GM21360 (cell line): ENCODE results near the gene PPIH.
A peak's percentile ranks its signal among the peaks of the same experiment; 100 is the strongest.
"Not testable (repeated sequence)": the region's sequence is repeated elsewhere in the genome, so short reads cannot be mapped to it uniquely, and the experiment has no call there.

Experiments used
- ATAC-seq: cut with Tn5 transposase; IDR thresholded peaks from one replicate; pipeline ENCODE4 v1.9.1; 2021; ENCODE audit warnings: mild to moderate bottlenecking, moderate library complexity; ENCODE audit not compliant: unreplicated experiment

The PPIH gene

GRCh38 chr1:42657981-42658876, at the start of gene PPIH:
Gene PPIH (plus strand): TSS chr1:42658423. CDS start chr1:42658447, 24 bp downstream.
- ATAC-seq: peak; percentile 94

GRCh38 chr1:42613803-42614131, 44.5 kb upstream of the PPIH start:
- no peak for ATAC-seq

- ATAC-seq: no peak
Measured at GRCh38 chr1:42618866-42619265, 39.4 kb upstream of the PPIH start.

- no peak for ATAC-seq
Measured at GRCh38 chr1:42620307-42620706, 37.9 kb upstream of the PPIH start.

- not testable (repeated sequence) for ATAC-seq
Measured at GRCh38 chr1:42621180-42621579, 37.0 kb upstream of the PPIH start.

GRCh38 chr1:42627205-42627604, 31.0 kb upstream of the PPIH start:
- ATAC-seq: not testable (repeated sequence)

GRCh38 chr1:42639116-42639515, 19.1 kb upstream of the PPIH start:
- ATAC-seq: no peak

- no peak for ATAC-seq
Measured at GRCh38 chr1:42646056-42646455, 12.2 kb upstream of the PPIH start.

- no peak for ATAC-seq
Measured at GRCh38 chr1:42657201-42657600, 1.0 kb upstream of the PPIH start.

GRCh38 chr1:42658877-42659337, 684 bp downstream of the PPIH start:
- ATAC-seq: peak; percentile 2

- no peak for ATAC-seq
Measured at GRCh38 chr1:42660907-42661500, 2.8 kb downstream of the PPIH start.

GRCh38 chr1:42669936-42670335, 11.7 kb downstream of the PPIH start:
- no peak for ATAC-seq

GRCh38 chr1:42670425-42670824, 12.2 kb downstream of the PPIH start:
- ATAC-seq: no peak

GRCh38 chr1:42674214-42674613, 16.0 kb downstream of the PPIH start:
- no peak for ATAC-seq

- no peak for ATAC-seq
Measured at GRCh38 chr1:42674682-42675081, 16.5 kb downstream of the PPIH start.

- no peak for ATAC-seq
Measured at GRCh38 chr1:42675467-42675866, 17.2 kb downstream of the PPIH start.

- no peak for ATAC-seq
Measured at GRCh38 chr1:42676534-42677087, 18.4 kb downstream of the PPIH start.

GRCh38 chr1:42679364-42679983, 21.3 kb downstream of the PPIH start:
- no peak for ATAC-seq

- no peak for ATAC-seq
Measured at GRCh38 chr1:42680055-42680454, 21.8 kb downstream of the PPIH start.

- no peak for ATAC-seq
Measured at GRCh38 chr1:42680921-42681683, 22.9 kb downstream of the PPIH start.
